Sigmoid colon (tissue), 7 donors: ENCODE data around the gene ARHGEF38. TPM values are rescaled to one million over a fixed set of nuclear protein-coding genes. Genes with fewer than 3 reads are reported as not detected.

Source experiments
- DNase-seq: peaks from one replicate; pipeline ENCODE4 v3.0.0-alpha.2; 2019
- H3K27ac ChIP-seq, 4 donors: fragments of 200-600 bp; sonication (generic); one replicate each; pipeline ENCODE4 v1.5.1; 2016 to 2019; ENCODE audit warnings: mild to moderate bottlenecking in 1 of 4
- H3K27me3 ChIP-seq, 3 donors: fragments of 200-600 bp; sonication (generic); one replicate each; pipeline ENCODE4 v1.5.1; 2019; ENCODE audit warnings: mild to moderate bottlenecking in 1 of 3
- H3K36me3 ChIP-seq, 4 donors: fragments of 200-600 bp; sonication (generic); one replicate each; pipeline ENCODE4 v1.5.1; 2016 to 2019
- H3K4me1 ChIP-seq, 4 donors: fragments of 200-600 bp; sonication (generic); one replicate each; pipeline ENCODE4 v1.5.1; 2017 to 2019
- H3K4me3 ChIP-seq, 4 donors: fragments of 200-600 bp; sonication (generic); one replicate each; pipeline ENCODE4 v1.5.1; 2017 to 2019; ENCODE audit warnings: mild to moderate bottlenecking in 2 of 4, moderate library complexity in 1 of 4
- H3K9me3 ChIP-seq, 4 donors: fragments of 200-600 bp in 3 of 4; sonication (generic) in 3 of 4; one replicate each; pipeline versions ENCODE4 v1.5.1 to v1.6.1; 2013 to 2019
- EP300 ChIP-seq, 4 donors: sonication (generic); formaldehyde crosslinking; IDR thresholded peaks; one replicate each; pipeline ENCODE4 v1.6.1; 2017; ENCODE audit warnings: antibody characterized with exemption in 4 of 4
- POLR2A ChIP-seq, 2 donors: fragments of 450-650 bp; IDR thresholded peaks; one replicate each; pipeline ENCODE4 v1.6.1; 2016; ENCODE audit warnings: antibody characterized with exemption in 2 of 2, mild to moderate bottlenecking in 2 of 2, moderate library complexity in 2 of 2
- POLR2AphosphoS5 ChIP-seq, 4 donors: sonication (generic); formaldehyde crosslinking; IDR thresholded peaks; one replicate each; pipeline ENCODE4 v1.6.1; 2017; ENCODE audit warnings: antibody characterized with exemption in 4 of 4
- WGBS, 2 donors: extraction: QIAGEN DNeasy Blood & Tissue Kit; methylation state at CpG; one replicate each; pipeline ENCODE4 v1.1.7; 2013; 5-methylcytosine and 5-hydroxymethylcytosine counted together
- intact Hi-C: fragments of 100-400 bp; cut with DNase I; formaldehyde crosslinking; loops from one replicate; pipeline ENCODE4 v1.15.1; 2023
- polyA plus RNA-seq, 3 donors: library from polyadenylated mRNA; stranded (reverse); fragments of 200-250 nt; gene quantifications; one replicate each; pipeline ENCODE4 v1.2.3, GENCODE V29; 2013
- total RNA-seq, 4 donors: library from RNA; depleted of rRNA; stranded (reverse); fragments of >200 nt; gene quantifications; one replicate each; pipeline ENCODE4 v1.1.0, GENCODE V29; 2016
- TF ChIP-seq, protein P1 (sequence below), 4 experiments: fragments of 450-650 bp in 3 of 4; fragments of 200-600 bp in 1 of 4; IDR thresholded peaks; one replicate each; pipeline ENCODE4 v1.5.1; 2016 to 2019; ENCODE audit warnings: antibody characterized with exemption in 4 of 4, mild to moderate bottlenecking in 3 of 4, moderate library complexity in 2 of 4
- donor health status: healthy with polysubstance abuse.
- donor health status: Bipolar disorder and iron deficiency.
- donor health status: healthy.

ARHGEF38 gene
- total and polyA plus RNA-seq, 7 donors, result 1.2 to 1.9 (median 1.8) TPM; not detected in 4

DNA sequence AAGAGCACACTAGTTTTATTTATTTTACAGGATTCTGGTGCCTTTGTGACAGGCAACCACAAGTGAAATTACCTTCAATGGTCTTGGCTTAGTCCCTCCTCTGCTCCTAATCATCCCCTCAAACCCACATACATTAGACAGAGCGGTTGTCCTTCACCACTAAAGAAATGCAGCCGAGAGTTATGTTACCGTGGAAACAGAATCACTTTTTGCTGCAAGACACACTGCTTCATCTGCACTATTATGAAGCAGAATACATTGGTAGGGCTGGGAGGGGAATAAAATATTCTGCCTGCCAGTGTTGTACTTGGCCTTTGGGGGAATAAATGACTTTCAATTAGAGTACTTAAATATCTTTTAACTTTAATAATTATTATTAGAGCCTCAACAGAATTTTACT is 75.2 kb downstream of the ARHGEF38 start:
- 91 to 93% methylated on average over 3 of the region's 3 CpGs for WGBS, 2 donors

DNA sequence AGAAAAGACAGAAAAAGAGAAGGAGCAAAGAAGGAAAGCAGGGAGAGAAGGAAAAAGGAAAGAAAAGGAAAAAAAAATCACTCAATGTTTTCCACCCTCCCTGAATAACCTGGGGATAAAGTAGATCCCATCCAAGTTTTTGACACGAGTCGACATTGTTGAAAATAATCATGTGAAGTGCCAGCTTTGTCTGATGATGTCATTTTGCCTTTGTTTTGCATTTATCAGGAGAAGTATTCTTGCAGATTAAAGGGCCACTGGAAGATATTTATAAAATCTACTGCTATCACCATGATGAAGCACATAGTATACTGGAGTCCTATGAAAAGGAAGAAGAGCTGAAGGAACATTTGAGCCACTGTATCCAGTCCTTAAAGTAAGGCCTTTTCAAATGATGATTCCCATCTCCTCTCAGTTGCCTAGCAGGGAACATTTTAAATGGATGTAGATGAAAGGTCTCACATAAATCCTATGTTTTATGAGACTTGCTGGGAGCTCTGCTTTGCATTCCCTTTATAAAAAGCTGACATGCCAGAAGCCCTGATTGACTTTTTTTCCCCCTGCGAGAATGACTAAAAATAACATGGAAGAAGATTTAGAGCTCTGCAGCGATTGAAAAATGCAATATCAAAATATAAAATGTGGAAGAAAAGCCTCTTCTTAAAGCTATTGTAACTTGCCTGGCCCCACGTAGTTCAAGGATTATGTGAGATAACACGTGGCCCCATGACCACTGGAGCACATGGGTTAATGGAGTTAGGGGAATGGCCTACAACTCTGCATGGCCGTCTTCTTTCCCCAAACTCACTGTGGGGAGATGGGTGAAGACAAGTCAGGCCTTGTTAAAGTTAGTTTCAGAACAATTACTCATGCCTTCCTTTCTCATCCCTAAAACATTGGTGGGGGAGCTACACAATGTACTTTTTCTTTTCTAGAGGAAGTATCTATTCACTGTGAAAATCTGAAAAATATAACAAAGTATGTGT is 78.5 kb downstream of the ARHGEF38 start:
- Histone ChIP-seq H3K4me3 (no peak overlapping the region), H3K36me3 (no peaks in the 10 kb centered on the region), H3K4me1 (peaks cover 0 to 31% (median 20%) of the 10 kb centered on the region in 4 donors), H3K9me3 (no peaks in the 10 kb centered on the region), H3K27ac (peak overlapping the region in 2 of 4 donors; percentile 3 to 12), H3K27me3 (no peaks in the 10 kb centered on the region)
- TF ChIP-seq POLR2A (IDR thresholded peaks at IDR 0.05), result no peak
- peak; percentile 72 to 96 (median 92) for TF ChIP-seq POLR2AphosphoS5 (IDR thresholded peaks at IDR 0.05)
- peak in 3 of 4 donors; percentile 43 to 73 (median 64) for TF ChIP-seq EP300 (IDR thresholded peaks at IDR 0.05)
- TF ChIP-seq, protein P1, sequence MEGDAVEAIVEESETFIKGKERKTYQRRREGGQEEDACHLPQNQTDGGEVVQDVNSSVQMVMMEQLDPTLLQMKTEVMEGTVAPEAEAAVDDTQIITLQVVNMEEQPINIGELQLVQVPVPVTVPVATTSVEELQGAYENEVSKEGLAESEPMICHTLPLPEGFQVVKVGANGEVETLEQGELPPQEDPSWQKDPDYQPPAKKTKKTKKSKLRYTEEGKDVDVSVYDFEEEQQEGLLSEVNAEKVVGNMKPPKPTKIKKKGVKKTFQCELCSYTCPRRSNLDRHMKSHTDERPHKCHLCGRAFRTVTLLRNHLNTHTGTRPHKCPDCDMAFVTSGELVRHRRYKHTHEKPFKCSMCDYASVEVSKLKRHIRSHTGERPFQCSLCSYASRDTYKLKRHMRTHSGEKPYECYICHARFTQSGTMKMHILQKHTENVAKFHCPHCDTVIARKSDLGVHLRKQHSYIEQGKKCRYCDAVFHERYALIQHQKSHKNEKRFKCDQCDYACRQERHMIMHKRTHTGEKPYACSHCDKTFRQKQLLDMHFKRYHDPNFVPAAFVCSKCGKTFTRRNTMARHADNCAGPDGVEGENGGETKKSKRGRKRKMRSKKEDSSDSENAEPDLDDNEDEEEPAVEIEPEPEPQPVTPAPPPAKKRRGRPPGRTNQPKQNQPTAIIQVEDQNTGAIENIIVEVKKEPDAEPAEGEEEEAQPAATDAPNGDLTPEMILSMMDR (IDR thresholded peaks at IDR 0.05), result no peak
- intact Hi-C loops, result no loop called here
- no peak for DNase-seq
- WGBS, 2 donors, result 77 to 88% methylated on average over 7 of the region's 7 CpGs

More for the DNA sequence above, 75.2 kb downstream of the ARHGEF38 start:
- Histone ChIP-seq H3K27ac (no peak overlapping the region), H3K36me3 (no peaks in the 10 kb centered on the region), H3K4me3 (no peak overlapping the region), H3K9me3 (no peaks in the 10 kb centered on the region), H3K4me1 (peaks cover 0 to 18% (median 14%) of the 10 kb centered on the region in 4 donors), H3K27me3 (no peaks in the 10 kb centered on the region)
- DNase-seq, result no peak
- intact Hi-C loops, result no loop called here
- TF ChIP-seq EP300 (IDR thresholded peaks at IDR 0.05), result no peak
- TF ChIP-seq POLR2AphosphoS5 (IDR thresholded peaks at IDR 0.05), result no peak
- TF ChIP-seq, protein P1 (IDR thresholded peaks at IDR 0.05), result no peak
- no peak for TF ChIP-seq POLR2A (IDR thresholded peaks at IDR 0.05)

DNA sequence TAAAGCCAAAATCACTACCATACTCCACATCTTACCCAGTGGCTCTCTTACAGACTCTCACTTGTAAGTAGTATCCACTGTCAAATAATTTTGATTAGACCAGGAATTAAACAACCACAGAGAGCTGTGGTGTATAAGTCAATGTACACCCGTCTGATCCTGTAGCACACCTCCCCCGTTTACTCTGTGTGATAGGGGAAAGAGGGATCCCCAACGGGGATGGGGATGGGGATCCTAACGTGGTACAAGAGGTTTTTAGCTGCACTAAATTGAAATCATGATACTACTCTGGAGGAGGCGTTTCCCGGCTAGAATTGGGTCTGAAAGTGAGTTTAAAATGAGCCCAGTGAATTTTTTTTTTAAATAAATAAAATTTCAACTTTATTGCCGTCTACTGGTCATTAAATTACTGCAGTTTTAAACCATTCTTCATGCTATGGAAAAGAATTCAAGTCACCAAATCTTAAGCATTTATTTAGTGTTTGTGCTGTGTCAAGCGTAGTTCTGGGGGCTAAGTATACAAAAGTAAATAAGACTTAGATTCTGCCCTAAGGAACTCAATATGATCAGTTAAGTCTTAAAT is 79.5 kb downstream of the ARHGEF38 start:
- H3K27ac ChIP-seq, result no peak overlapping the region
- H3K9me3 ChIP-seq, result no peaks in the 10 kb centered on the region
- WGBS, 2 donors, result 61 to 67% methylated on average over 8 of the region's 8 CpGs
- H3K36me3 ChIP-seq, result no peaks in the 10 kb centered on the region
- peaks cover 0 to 32% (median 20%) of the 10 kb centered on the region in 4 donors for H3K4me1 ChIP-seq
- no peak for TF ChIP-seq POLR2AphosphoS5 (IDR thresholded peaks at IDR 0.05)
- TF ChIP-seq, protein P1 (IDR thresholded peaks at IDR 0.05), result peak in 2 of 4 experiments; percentile 6 to 35
- no peaks in the 10 kb centered on the region for H3K27me3 ChIP-seq
- intact Hi-C loops, result no loop called here
- DNase-seq, result no peak
- H3K4me3 ChIP-seq, result no peak overlapping the region

DNA sequence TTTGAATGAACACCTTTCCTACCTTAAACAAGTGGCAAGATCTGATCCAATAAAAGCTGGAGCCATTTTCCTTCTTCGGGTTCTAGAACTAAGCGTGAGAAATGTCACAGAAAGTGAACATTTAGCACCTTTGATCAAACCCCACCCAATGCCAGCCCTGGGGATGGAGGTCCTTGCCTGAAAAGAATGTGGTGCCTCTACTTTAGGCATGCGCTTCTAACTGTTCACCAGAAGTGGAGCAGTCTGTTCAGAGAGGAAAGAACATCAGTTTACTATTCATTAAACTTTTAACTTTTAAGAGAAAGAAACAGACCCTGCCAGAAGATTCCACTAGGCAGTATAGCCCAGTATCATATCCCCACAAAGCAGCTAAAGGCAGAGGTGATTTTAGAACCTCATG is 80.2 kb downstream of the ARHGEF38 start:
- Histone ChIP-seq H3K4me3 (no peak overlapping the region), H3K4me1 (peaks cover 0 to 39% (median 22%) of the 10 kb centered on the region in 4 donors), H3K9me3 (no peaks in the 10 kb centered on the region), H3K36me3 (no peaks in the 10 kb centered on the region), H3K27ac (no peak overlapping the region), H3K27me3 (no peaks in the 10 kb centered on the region)
- 75 to 88% methylated on average over 3 of the region's 3 CpGs for WGBS, 2 donors
- intact Hi-C loops, result no loop called here
- TF ChIP-seq EP300 (IDR thresholded peaks at IDR 0.05) (no peak), POLR2A (IDR thresholded peaks at IDR 0.05) (no peak), POLR2AphosphoS5 (IDR thresholded peaks at IDR 0.05) (no peak)
- TF ChIP-seq, protein P1 (IDR thresholded peaks at IDR 0.05), result no peak
- DNase-seq, result no peak
